Osteoblast (primary cell): ENCODE data around the gene CPNE1. TPM values are rescaled to one million over a fixed set of nuclear protein-coding genes. Genes with fewer than 3 reads are reported as not detected.

Experiments
- DNase-seq: peaks from one replicate; pipeline ENCODE4 v3.0.0; 2011; ENCODE audit warnings: low spot score, mixed read lengths; ENCODE audit not compliant: insufficient read length; ENCODE audit errors: missing footprints
- H2AFZ ChIP-seq: 2 replicates; pipeline ENCODE4 v1.6.0; 2011; ENCODE audit warnings: mild to moderate bottlenecking, low read length
- H3K27ac ChIP-seq: 2 replicates; pipeline ENCODE4 v1.5.1; 2011; ENCODE audit warnings: mild to moderate bottlenecking, low read depth, low read length, moderate library complexity
- H3K27me3 ChIP-seq: 2 replicates; pipeline ENCODE4 v1.6.0; 2012; ENCODE audit warnings: mild to moderate bottlenecking, control low read depth, inconsistent platforms, low read length, moderate library complexity; ENCODE audit not compliant: insufficient read depth
- H3K36me3 ChIP-seq: 2 replicates; pipeline ENCODE4 v1.5.1; 2011; ENCODE audit warnings: mild to moderate bottlenecking, low read length, control low read depth, moderate library complexity; ENCODE audit not compliant: insufficient read depth
- H3K4me1 ChIP-seq: 2 replicates; pipeline ENCODE4 v1.5.1; 2011; ENCODE audit warnings: mild to moderate bottlenecking, low read length, control low read depth, moderate library complexity; ENCODE audit not compliant: insufficient read depth
- H3K4me2 ChIP-seq: 2 replicates; pipeline ENCODE4 v1.6.0; 2011; ENCODE audit warnings: mild to moderate bottlenecking, low read length; ENCODE audit not compliant: insufficient read depth
- H3K4me3 ChIP-seq: fragments of 200-600 bp; sonication (generic); 3 replicates; pipeline ENCODE4 v1.5.1; 2012; ENCODE audit warnings: mild to moderate bottlenecking, low read length, inconsistent platforms; ENCODE audit not compliant: insufficient read depth
- H3K79me2 ChIP-seq: 2 replicates; pipeline ENCODE4 v1.6.0; 2012; ENCODE audit warnings: mild to moderate bottlenecking, low read length, control low read depth, inconsistent platforms; ENCODE audit not compliant: insufficient read depth
- H3K9me3 ChIP-seq: 2 replicates; pipeline ENCODE4 v1.5.1; 2011; ENCODE audit warnings: low read depth, low read length, control low read depth
- H4K20me1 ChIP-seq: 2 replicates; pipeline ENCODE4 v1.6.0; 2012; ENCODE audit warnings: mild to moderate bottlenecking, low read length, control low read depth; ENCODE audit not compliant: insufficient read depth
- total RNA-seq: library from RNA; depleted of rRNA; stranded (reverse); fragments of >200 nt; gene quantifications from 2 replicates; pipeline ENCODE4 v1.2.3, GENCODE V29; 2012
- TF ChIP-seq, protein P1 (sequence below): IDR thresholded peaks from 2 replicates; pipeline ENCODE4 v1.5.1; 2011; ENCODE audit warnings: mild to moderate bottlenecking, low read depth, low read length, moderate library complexity; ENCODE audit errors: extremely low read depth

CPNE1 gene
- total RNA-seq, 1 donor: 165 TPM

DNA sequence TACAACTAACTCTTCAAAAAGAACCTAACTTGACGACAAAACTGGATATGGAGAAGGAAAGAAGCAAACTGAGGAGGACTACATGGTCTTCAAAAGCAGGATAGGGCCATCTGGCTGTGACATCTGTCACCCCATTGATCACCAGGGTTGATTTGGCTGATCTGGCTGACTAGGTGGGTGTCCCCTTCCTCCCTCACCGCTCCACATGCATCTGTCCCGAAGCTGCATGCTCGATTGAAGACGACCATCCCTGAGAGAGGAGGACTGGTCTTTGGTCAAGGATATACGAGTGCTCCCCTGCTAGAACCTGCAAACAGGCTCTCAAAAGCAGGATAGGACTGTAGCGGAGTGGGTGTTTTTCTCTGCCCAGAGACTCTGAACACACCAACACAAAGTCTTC is 21.7 kb downstream of the CPNE1 start:
- peaks cover 47% of the 10 kb centered on the region for H4K20me1 ChIP-seq
- H3K4me1 ChIP-seq: peaks cover under 1% of the 10 kb centered on the region
- peaks cover 96% of the 10 kb centered on the region for H3K79me2 ChIP-seq

DNA sequence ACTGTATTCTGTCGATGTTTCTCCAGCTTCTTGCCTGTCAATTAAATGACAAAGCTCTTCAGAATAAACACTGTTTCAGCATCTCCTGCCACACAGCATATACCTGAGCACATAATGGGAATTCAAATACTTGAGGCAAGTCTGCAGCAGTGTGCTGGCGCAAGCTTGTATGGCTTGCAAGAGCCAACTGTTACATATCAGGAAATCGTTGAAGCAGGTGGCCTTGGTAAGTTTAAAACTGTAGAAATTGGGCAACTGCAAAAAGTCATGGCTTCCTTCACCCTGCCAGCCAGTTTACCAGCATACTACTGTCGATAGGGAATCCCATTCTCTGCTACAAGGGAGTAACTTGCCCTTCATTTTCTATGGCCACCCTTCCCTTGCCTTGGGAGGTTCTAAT is 23.0 kb downstream of the CPNE1 start:
- Histone ChIP-seq H3K27ac (no peak overlapping the region), H3K9me3 (no peaks in the 10 kb centered on the region), H4K20me1 (peaks cover 57% of the 10 kb centered on the region), H3K4me3 (no peak overlapping the region), H3K4me2 (no peak overlapping the region), H2AFZ (no peak overlapping the region), H3K27me3 (no peaks in the 10 kb centered on the region), H3K36me3 (no peaks in the 10 kb centered on the region), H3K4me1 (peaks cover 8% of the 10 kb centered on the region), H3K79me2 (peaks cover 99% of the 10 kb centered on the region)
- TF ChIP-seq, protein P1, sequence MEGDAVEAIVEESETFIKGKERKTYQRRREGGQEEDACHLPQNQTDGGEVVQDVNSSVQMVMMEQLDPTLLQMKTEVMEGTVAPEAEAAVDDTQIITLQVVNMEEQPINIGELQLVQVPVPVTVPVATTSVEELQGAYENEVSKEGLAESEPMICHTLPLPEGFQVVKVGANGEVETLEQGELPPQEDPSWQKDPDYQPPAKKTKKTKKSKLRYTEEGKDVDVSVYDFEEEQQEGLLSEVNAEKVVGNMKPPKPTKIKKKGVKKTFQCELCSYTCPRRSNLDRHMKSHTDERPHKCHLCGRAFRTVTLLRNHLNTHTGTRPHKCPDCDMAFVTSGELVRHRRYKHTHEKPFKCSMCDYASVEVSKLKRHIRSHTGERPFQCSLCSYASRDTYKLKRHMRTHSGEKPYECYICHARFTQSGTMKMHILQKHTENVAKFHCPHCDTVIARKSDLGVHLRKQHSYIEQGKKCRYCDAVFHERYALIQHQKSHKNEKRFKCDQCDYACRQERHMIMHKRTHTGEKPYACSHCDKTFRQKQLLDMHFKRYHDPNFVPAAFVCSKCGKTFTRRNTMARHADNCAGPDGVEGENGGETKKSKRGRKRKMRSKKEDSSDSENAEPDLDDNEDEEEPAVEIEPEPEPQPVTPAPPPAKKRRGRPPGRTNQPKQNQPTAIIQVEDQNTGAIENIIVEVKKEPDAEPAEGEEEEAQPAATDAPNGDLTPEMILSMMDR: no peak
- DNase-seq: no peak

More for the DNA sequence above, 21.7 kb downstream of the CPNE1 start:
- Histone ChIP-seq H3K9me3 (no peaks in the 10 kb centered on the region), H3K27me3 (no peaks in the 10 kb centered on the region), H2AFZ (no peak overlapping the region), H3K27ac (no peak overlapping the region), H3K4me2 (no peak overlapping the region), H3K4me3 (no peak overlapping the region), H3K36me3 (no peaks in the 10 kb centered on the region)
- DNase-seq: no peak
- TF ChIP-seq, protein P1: no peak

DNA sequence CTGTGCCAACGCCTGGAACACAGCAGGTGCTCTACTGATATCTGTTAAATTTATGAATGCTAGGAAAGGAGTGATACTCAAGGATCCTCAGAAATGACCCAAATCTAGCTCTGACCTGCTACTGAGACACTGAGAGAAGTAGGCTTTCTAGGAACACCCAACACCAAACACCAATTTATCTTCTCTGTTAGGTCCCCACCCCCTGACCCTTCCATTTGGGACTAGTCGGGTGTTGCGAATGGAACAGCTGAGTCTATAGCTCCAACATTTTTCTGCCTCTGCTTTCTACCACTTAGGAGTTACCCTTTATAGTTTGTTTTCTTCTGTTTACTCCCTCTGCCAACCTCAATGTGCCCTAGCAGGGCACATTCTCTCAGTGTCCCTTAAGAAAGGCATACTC is 24.0 kb downstream of the CPNE1 start:
- Histone ChIP-seq H2AFZ (no peak overlapping the region), H3K27ac (no peak overlapping the region), H3K4me2 (no peak overlapping the region), H3K4me3 (no peak overlapping the region), H4K20me1 (peaks cover 58% of the 10 kb centered on the region), H3K79me2 (peaks cover 99% of the 10 kb centered on the region), H3K9me3 (no peaks in the 10 kb centered on the region), H3K4me1 (peaks cover 8% of the 10 kb centered on the region), H3K27me3 (no peaks in the 10 kb centered on the region), H3K36me3 (no peaks in the 10 kb centered on the region)
- no peak for DNase-seq
- TF ChIP-seq, protein P1: no peak

DNA sequence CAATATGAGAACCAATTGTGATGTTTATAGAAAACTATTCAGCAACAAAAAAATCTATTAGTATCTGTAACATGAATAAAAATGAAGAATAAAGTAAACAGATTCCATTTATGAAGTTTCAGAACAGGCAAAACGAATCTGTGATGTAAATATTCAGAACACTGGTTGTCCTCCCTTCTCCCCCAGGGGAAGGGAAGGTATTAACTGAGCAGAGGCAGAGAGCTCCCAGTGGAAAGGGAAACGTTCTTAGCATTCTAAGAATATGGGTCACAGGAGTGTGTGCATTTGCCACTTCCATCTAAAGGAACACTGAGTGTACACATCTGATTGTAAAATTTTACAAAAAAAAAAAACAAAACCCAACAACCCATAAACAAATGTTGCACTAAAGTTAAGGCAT is 25.9 kb downstream of the CPNE1 start:
- DNase-seq: no peak
- no peak overlapping the region for H2AFZ ChIP-seq
- H4K20me1 ChIP-seq: peaks cover 54% of the 10 kb centered on the region
- H3K4me1 ChIP-seq: peaks cover 8% of the 10 kb centered on the region
- H3K36me3 ChIP-seq: no peaks in the 10 kb centered on the region
- H3K27ac ChIP-seq: no peak overlapping the region
- no peak overlapping the region for H3K4me2 ChIP-seq
- no peaks in the 10 kb centered on the region for H3K27me3 ChIP-seq
- no peaks in the 10 kb centered on the region for H3K9me3 ChIP-seq
- TF ChIP-seq, protein P1: no peak
- peaks cover 96% of the 10 kb centered on the region for H3K79me2 ChIP-seq
- no peak overlapping the region for H3K4me3 ChIP-seq
